Thymus (tissue), 11 donors: ENCODE results near the gene HELZ. TPM values are rescaled to one million over a fixed set of nuclear protein-coding genes. Genes with fewer than 3 reads are reported as not detected.
A peak's percentile ranks its signal among the peaks of the same experiment; 100 is the strongest.
"Not testable (repeated sequence)": the region's sequence is repeated elsewhere in the genome, so short reads cannot be mapped to it uniquely, and the experiment has no call there.

Experiments
- DNase-seq, 9 donors: peaks; one replicate each; pipeline ENCODE4 v3.0.0-alpha.2; 2013; ENCODE audit warnings: low spot score in 9 of 9, low read depth in 6 of 9, missing footprints in 1 of 9
- H3K27ac ChIP-seq, 2 donors: one replicate each; pipeline ENCODE4 v1.5.1; 2013; ENCODE audit warnings: control low read depth in 1 of 2, low read depth in 1 of 2, low read length in 1 of 2, mild to moderate bottlenecking in 1 of 2, moderate library complexity in 1 of 2
- H3K27me3 ChIP-seq, 2 donors: one replicate each; pipeline ENCODE4 v1.5.1; 2013; ENCODE audit warnings: low read length in 1 of 2; ENCODE audit not compliant: control insufficient read depth in 2 of 2, insufficient read depth in 1 of 2
- H3K36me3 ChIP-seq, 2 donors: one replicate each; pipeline ENCODE4 v1.5.1; 2013; ENCODE audit warnings: low read length in 1 of 2, mild to moderate bottlenecking in 1 of 2, moderate library complexity in 1 of 2; ENCODE audit not compliant: control insufficient read depth in 2 of 2, insufficient read depth in 2 of 2
- H3K4me1 ChIP-seq, 2 donors: one replicate each; pipeline ENCODE4 v1.5.1; 2013; ENCODE audit warnings: low read length in 2 of 2; ENCODE audit not compliant: control insufficient read depth in 2 of 2, insufficient read depth in 2 of 2
- H3K4me3 ChIP-seq, 2 donors: one replicate each; pipeline ENCODE4 v1.5.1; 2013; ENCODE audit warnings: low read length in 2 of 2, control low read depth in 1 of 2, mild to moderate bottlenecking in 1 of 2
- H3K9me3 ChIP-seq, 2 donors: one replicate each; pipeline ENCODE4 v1.5.1; 2013; ENCODE audit warnings: low read length in 1 of 2, mild to moderate bottlenecking in 1 of 2; ENCODE audit not compliant: control insufficient read depth in 2 of 2, insufficient read depth in 1 of 2
- WGBS: extraction: QIAGEN DNeasy Blood & Tissue Kit; methylation state at CpG from one replicate; pipeline ENCODE4 v1.1.7; 2013; 5-methylcytosine and 5-hydroxymethylcytosine counted together
- polyA plus RNA-seq: library from polyadenylated mRNA; stranded (reverse); fragments of 200-250 nt; gene quantifications from one replicate; pipeline ENCODE4 v1.2.3, GENCODE V29; 2013
- total RNA-seq: library from RNA; stranded (reverse); fragments of 120-200 nt; gene quantifications from one replicate; pipeline ENCODE4 v1.2.4, GENCODE V29; 2013
- donor health status: healthy.

HELZ gene
- total and polyA plus RNA-seq, 2 donors, result 8.2 to 27.5 TPM

DNA sequence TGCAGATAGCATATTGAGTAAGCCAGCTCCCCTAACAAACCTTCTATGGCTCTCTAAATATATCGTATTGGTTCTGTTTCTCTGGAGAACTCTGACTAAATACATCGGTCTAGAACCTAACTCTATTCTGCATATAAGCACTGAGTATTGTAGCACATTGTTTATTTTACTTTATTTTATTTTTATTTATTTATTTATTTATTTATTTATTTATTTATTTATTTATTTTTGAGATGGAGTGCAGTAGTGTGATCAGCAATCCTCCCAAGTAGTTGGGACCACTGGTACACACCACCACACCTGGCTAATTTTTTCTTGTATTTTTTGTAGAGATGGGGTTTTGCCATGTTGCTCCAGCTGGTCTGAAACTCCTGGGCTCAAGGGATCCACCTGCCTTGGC lies 28.9 kb upstream of the HELZ start:
- over 99% methylated on average over 2 of the region's 2 CpGs for WGBS
- H3K36me3 ChIP-seq, result no peaks in the 10 kb centered on the region
- no peaks in the 10 kb centered on the region for H3K4me1 ChIP-seq
- H3K9me3 ChIP-seq, result no peaks in the 10 kb centered on the region
- no peaks in the 10 kb centered on the region for H3K27me3 ChIP-seq
- no peak overlapping the region for H3K27ac ChIP-seq
- no peak overlapping the region for H3K4me3 ChIP-seq
- DNase-seq, result no peak

DNA sequence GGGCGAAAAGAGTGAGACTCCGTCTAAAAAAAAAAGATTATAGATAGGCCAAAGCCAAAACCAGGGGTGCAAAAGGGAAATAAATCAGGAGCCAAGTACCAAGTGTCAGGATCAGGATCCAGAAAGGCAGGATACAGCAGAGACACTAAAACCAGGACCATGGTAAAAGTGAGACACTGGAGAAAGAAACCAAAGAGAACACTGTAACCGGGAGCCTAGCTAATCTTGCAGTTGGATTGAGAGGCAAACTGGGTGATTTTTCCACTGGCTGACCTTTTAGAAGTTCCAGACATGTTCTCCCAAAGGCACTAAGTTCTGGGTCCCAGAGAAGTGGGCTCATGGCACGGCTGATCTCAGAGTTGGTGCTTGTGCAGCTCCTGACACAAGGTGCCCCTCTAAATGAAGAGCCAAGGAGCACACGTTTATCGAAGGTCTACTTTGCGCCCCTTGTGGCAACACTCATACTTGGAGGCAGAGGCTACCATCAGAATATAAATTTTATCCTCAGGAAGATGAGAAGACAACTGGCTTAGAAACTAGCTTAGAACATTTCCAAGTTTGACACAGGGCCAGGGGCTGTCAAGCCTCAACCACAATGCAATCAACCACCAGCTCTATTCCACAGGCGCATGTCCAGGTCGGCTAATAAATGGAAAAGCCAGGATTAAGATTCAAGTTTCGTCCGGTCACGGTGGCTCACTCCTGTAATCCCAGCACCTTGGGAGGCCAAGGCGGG lies 27.5 kb upstream of the HELZ start:
- Histone ChIP-seq H3K36me3 (no peaks in the 10 kb centered on the region), H3K27me3 (no peaks in the 10 kb centered on the region), H3K4me3 (no peak overlapping the region), H3K4me1 (no peaks in the 10 kb centered on the region), H3K27ac (no peak overlapping the region), H3K9me3 (no peaks in the 10 kb centered on the region)
- DNase-seq, result peak in 2 of 9 donors; percentile 32 to 44
- 90% methylated on average over 13 of the region's 13 CpGs for WGBS

GRCh38 chr17:67271187-67271586 lies 26.2 kb upstream of the HELZ start:
- WGBS, result 98% methylated on average over 2 of the region's 2 CpGs
- H3K4me3 ChIP-seq, H3K27me3 ChIP-seq, H3K27ac ChIP-seq, H3K4me1 ChIP-seq, H3K36me3 ChIP-seq, DNase-seq, H3K9me3 ChIP-seq: not testable (repeated sequence)

DNA sequence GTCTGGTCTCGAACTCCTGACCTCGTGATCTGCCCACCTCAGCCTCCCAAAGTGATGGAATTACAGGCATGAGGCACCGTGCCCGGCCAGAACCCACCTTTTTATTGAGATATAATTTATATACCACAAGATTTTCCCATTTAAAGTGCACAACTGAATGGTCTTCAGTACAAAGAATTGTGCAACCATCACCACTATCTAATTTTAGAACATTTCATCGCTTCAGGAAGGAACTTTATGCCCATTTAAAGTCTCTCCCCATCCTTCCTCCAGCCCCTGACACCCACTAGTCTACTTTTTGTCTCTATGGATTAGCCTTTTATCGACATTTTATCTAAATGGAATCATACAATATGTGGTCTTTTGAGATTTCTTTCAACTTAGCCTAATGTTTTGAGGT lies 25.4 kb upstream of the HELZ start:
- Histone ChIP-seq H3K9me3 (no peaks in the 10 kb centered on the region), H3K27ac (no peak overlapping the region), H3K4me1 (no peaks in the 10 kb centered on the region), H3K4me3 (no peak overlapping the region), H3K36me3 (no peaks in the 10 kb centered on the region), H3K27me3 (no peaks in the 10 kb centered on the region)
- WGBS, result 74% methylated on average over 6 of the region's 6 CpGs
- DNase-seq, result no peak

- no peak overlapping the region for H3K27ac ChIP-seq
- no peaks in the 10 kb centered on the region for H3K9me3 ChIP-seq
- no peak for DNase-seq
- H3K4me1 ChIP-seq, result no peaks in the 10 kb centered on the region
- H3K4me3 ChIP-seq, result no peak overlapping the region
- WGBS, result 98% methylated on average over 7 of the region's 7 CpGs
- H3K27me3 ChIP-seq, result no peaks in the 10 kb centered on the region
- H3K36me3 ChIP-seq, result no peaks in the 10 kb centered on the region
Observed at GRCh38 chr17:67266496-67266895, 21.5 kb upstream of the HELZ start.

- WGBS, result 96% methylated on average over 4 of the region's 4 CpGs
- DNase-seq, result no peak
- Histone ChIP-seq H3K9me3 (no peaks in the 10 kb centered on the region), H3K4me1 (no peaks in the 10 kb centered on the region), H3K27me3 (no peaks in the 10 kb centered on the region), H3K36me3 (no peaks in the 10 kb centered on the region), H3K27ac (no peak overlapping the region), H3K4me3 (no peak overlapping the region)
Observed at GRCh38 chr17:67265436-67266019, 20.5 kb upstream of the HELZ start.

DNA sequence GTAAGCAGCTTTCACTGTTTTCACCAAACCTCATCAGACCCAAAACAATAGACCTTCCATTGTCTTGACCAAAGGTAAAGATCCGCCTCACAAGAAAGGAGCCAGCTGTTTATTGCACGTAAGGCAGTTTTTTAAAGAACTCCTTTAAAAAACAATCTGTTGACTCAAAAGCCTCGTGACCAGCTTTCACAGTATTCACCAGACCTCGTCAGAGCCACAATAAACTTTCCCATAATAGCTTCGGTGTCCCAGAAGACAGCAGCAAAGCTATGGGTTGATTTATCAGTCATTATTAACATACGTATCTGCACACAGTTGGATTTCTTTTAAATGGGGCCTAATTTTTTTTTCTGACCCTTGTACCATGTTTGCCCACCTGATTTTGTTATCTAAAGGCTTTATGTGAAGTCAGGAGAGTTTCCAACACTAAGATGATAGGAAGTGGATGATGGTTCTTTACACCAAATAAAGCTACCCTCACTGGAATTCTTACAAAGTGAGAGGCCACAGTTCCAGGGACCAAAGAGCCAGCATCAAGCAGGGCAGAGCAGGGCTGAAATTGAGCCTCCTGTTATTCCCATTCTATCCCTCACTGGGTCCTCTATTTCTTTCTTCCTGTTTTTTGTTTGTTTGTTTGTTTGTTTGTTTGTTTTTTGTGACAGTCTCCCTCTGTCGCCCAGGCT lies 17.6 kb upstream of the HELZ start:
- no peak for DNase-seq
- H3K4me3 ChIP-seq, result no peak overlapping the region
- WGBS, result 96% methylated on average over 7 of the region's 7 CpGs

DNA sequence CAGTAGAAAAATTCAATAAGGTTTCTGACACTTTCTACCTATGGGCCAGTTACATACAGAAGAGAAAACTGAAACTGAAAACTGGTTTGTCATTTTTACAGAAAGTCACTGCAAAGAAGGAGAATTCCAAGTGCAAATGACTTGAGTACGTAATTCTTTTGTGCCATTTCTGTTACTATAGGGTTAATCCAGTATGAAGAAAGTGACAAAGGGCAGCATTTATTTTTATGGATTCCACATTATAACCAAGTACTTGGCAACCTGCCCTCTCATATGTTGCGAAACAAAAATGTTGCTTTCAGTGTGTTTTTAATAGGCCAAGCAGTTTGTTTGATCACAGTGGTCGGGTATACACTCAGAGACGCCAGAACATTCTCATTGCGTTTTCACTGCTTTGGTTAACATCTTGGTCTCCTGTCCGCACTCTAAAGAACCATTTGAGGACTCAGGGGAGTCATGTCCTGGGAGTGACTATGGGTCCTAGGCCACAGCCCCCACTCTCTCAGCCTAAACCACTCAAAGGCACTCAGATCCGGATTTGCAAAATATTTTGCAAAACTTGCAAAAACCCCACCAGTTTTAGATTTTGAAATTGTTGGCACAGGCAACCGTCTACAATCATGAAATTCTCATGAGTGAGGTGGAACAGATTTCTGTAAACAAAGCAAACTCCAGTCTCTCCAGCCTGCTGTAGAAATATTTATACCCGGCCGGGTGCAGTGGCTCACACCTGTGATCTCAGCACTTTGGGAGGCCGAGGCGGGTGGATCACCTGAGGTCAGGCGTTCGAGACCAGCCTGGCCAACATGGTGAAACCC lies 15.4 kb upstream of the HELZ start:
- DNase-seq, result peak in 1 of 9 donors; percentile 10
- 88% methylated on average over 14 of the region's 14 CpGs for WGBS
- peak overlapping the region; percentile 56 to 60 for H3K27ac ChIP-seq
- H3K27me3 ChIP-seq, result no peaks in the 10 kb centered on the region
- H3K4me3 ChIP-seq, result no peak overlapping the region
- H3K36me3 ChIP-seq, result no peaks in the 10 kb centered on the region
- H3K4me1 ChIP-seq, result peaks cover 6 to 17% of the 10 kb centered on the region in 2 donors
- no peaks in the 10 kb centered on the region for H3K9me3 ChIP-seq

More for the DNA sequence above, 17.6 kb upstream of the HELZ start:
- H3K27ac ChIP-seq, result no peak overlapping the region
- no peaks in the 10 kb centered on the region for H3K36me3 ChIP-seq
- peaks cover 6 to 14% of the 10 kb centered on the region in 2 donors for H3K4me1 ChIP-seq
- H3K27me3 ChIP-seq, result no peaks in the 10 kb centered on the region
- no peaks in the 10 kb centered on the region for H3K9me3 ChIP-seq
